SK-N-SH (cell line): ENCODE data around the gene TMEM14A. TPM values are rescaled to one million over a fixed set of nuclear protein-coding genes. Genes with fewer than 3 reads are reported as not detected.
"Not testable (repeated sequence)": the region's sequence is repeated elsewhere in the genome, so short reads cannot be mapped to it uniquely, and the experiment has no call there.

Source experiments
- CTCF ChIA-PET: fragments of 300-600, 350-600 bp; formaldehyde crosslinking; extraction: SDS; loops from one replicate; lab custom pipeline; 2021; lab: Yijun Ruan, JAX
- POLR2A ChIA-PET: fragments of 350-600 bp; sonication (Branson Sonifier 250); formaldehyde crosslinking; extraction: SDS; loops from one replicate; lab custom pipeline; 2020; ENCODE audit warnings: antibody characterized with exemption, inconsistent platforms; lab: Yijun Ruan, JAX
- DNase-seq: peaks from one replicate; pipeline ENCODE4 v3.0.0; 2012
- H2AFZ ChIP-seq: fragments of 200-600 bp; sonication (generic); 2 replicates; pipeline ENCODE4 v1.8.1; 2016; ENCODE audit warnings: antibody characterized with exemption, mild to moderate bottlenecking, low read depth
- H3F3A ChIP-seq: fragments of 200-600 bp; sonication (generic); replicated peaks from 2 replicates; pipeline ENCODE3; 2016; ENCODE audit warnings: antibody characterized with exemption, mild to moderate bottlenecking; ENCODE audit not compliant: insufficient read depth
- H3K27ac ChIP-seq, 2 experiments: fragments of 200-500 bp in 1 of 2; fragments of 200-600 bp in 1 of 2; sonication (Bioruptor generic) in 1 of 2; sonication (generic), shearing (Covaris generic) in 1 of 2; 2 replicates each; pipeline versions ENCODE4 v1.5.1 to v1.6.1; 2014 to 2016; ENCODE audit warnings: low read depth in 2 of 2, inconsistent platforms in 1 of 2, low read length in 1 of 2, mild to moderate bottlenecking in 1 of 2, mixed read lengths in 1 of 2
- H3K27me3 ChIP-seq: fragments of 200-600 bp; sonication (generic), shearing (Covaris generic); 2 replicates; pipeline ENCODE4 v1.6.1; 2016; ENCODE audit warnings: mixed run types; ENCODE audit not compliant: insufficient read depth
- H3K36me3 ChIP-seq, 2 experiments: fragments of 200-500 bp in 1 of 2; fragments of 200-600 bp in 1 of 2; sonication (Bioruptor generic) in 1 of 2; sonication (generic) in 1 of 2; replicated peaks in 1 of 2; 2 replicates each; pipeline versions ENCODE3 to v1.5.1; 2014 to 2016; ENCODE audit warnings: low read length in 1 of 2, mild to moderate bottlenecking in 1 of 2; ENCODE audit not compliant: insufficient read depth in 2 of 2, control insufficient read depth in 1 of 2
- H3K4me1 ChIP-seq, 2 experiments: fragments of 200-500 bp in 1 of 2; fragments of 200-600 bp in 1 of 2; sonication (Bioruptor generic) in 1 of 2; sonication (generic), shearing (Covaris generic) in 1 of 2; 2 replicates each; pipeline versions ENCODE4 v1.5.1 to v1.6.1; 2014 to 2016; ENCODE audit warnings: low read depth in 1 of 2, low read length in 1 of 2, mixed run types in 1 of 2; ENCODE audit not compliant: insufficient read depth in 2 of 2, control insufficient read depth in 1 of 2
- H3K4me2 ChIP-seq: fragments of 200-600 bp; sonication (generic), shearing (Covaris generic); 2 replicates; pipeline ENCODE4 v1.6.1; 2017; ENCODE audit warnings: mixed run types
- H3K4me3 ChIP-seq, 2 experiments: fragments of 200-500 bp in 1 of 2; fragments of 200-600 bp in 1 of 2; sonication (Bioruptor generic) in 1 of 2; sonication (generic), shearing (Covaris generic) in 1 of 2; 2 replicates each; pipeline versions ENCODE4 v1.5.1 to v1.8.1; 2014 to 2016; ENCODE audit warnings: low read depth in 2 of 2, inconsistent platforms in 1 of 2, low read length in 1 of 2, mild to moderate bottlenecking in 1 of 2, mixed read lengths in 1 of 2, moderate library complexity in 1 of 2
- H3K79me2 ChIP-seq: fragments of 200-600 bp; sonication (generic); 2 replicates; pipeline ENCODE4 v1.8.1; 2017; ENCODE audit warnings: mild to moderate bottlenecking; ENCODE audit not compliant: insufficient read depth
- H3K9ac ChIP-seq: fragments of 200-600 bp; sonication (generic); 2 replicates; pipeline ENCODE4 v1.6.1; 2017; ENCODE audit warnings: mixed run types
- H3K9me2 ChIP-seq: fragments of 200-600 bp; sonication (generic); 2 replicates; pipeline ENCODE4 v1.6.1; 2017; ENCODE audit warnings: mixed run types
- H3K9me3 ChIP-seq: fragments of 200-600 bp; sonication (generic); 2 replicates; pipeline ENCODE4 v1.6.1; 2017; ENCODE audit warnings: mixed run types, mild to moderate bottlenecking, moderate library complexity
- H4K20me1 ChIP-seq: fragments of 200-600 bp; sonication (generic); 2 replicates; pipeline ENCODE4 v1.6.1; 2017; ENCODE audit warnings: mild to moderate bottlenecking, mixed run types; ENCODE audit not compliant: insufficient read depth
- ELF1 ChIP-seq: IDR thresholded peaks from 2 replicates; pipeline ENCODE4 v1.4.0; 2012
- EZH2phosphoT487 ChIP-seq: fragments of 200-600 bp; sonication (generic); IDR thresholded peaks from 2 replicates; pipeline ENCODE4 v1.6.1; 2017; ENCODE audit warnings: low read depth, mixed run types, mild to moderate bottlenecking, antibody characterized with exemption, moderate library complexity, borderline replicate concordance
- IRF3 ChIP-seq: fragments of 150-350 bp; IDR thresholded peaks from 2 replicates; pipeline ENCODE4 v1.6.1; 2016; ENCODE audit warnings: mild to moderate bottlenecking, low read depth, low read length
- MAX ChIP-seq: IDR thresholded peaks from 2 replicates; pipeline ENCODE4 v1.4.0; 2012; ENCODE audit warnings: low read depth
- RFX5 ChIP-seq: IDR thresholded peaks from 2 replicates; pipeline ENCODE4 v1.6.1; 2012; ENCODE audit warnings: mild to moderate bottlenecking, improper control_type of control experiment, low read length
- SIN3A ChIP-seq: IDR thresholded peaks from 2 replicates; pipeline ENCODE4 v1.6.1; 2012; ENCODE audit warnings: low read depth, mild to moderate bottlenecking, low read length, moderate library complexity, borderline replicate concordance
- TAF1 ChIP-seq: IDR thresholded peaks from 2 replicates; pipeline ENCODE4 v1.6.1; 2012; ENCODE audit warnings: low read depth, mild to moderate bottlenecking, low read length, moderate library complexity, borderline replicate concordance
- TEAD4 ChIP-seq: IDR thresholded peaks from 2 replicates; pipeline ENCODE4 v1.4.0; 2012; ENCODE audit warnings: mild to moderate bottlenecking, borderline replicate concordance; ENCODE audit not compliant: insufficient read depth
- WGBS: methylation state at CpG from one replicate; pipeline ENCODE4 v1.1.6; 2017; ENCODE audit warnings: low lambda C conversion rate; 5-methylcytosine and 5-hydroxymethylcytosine counted together
- polyA plus RNA-seq, 3 experiments: library from polyadenylated mRNA; depleted of rRNA; stranded (reverse); fragments of >200 nt; gene quantifications; 2 replicates each; pipeline ENCODE4 v1.2.3, GENCODE V29; 2012

The TMEM14A gene
- polyA plus RNA-seq, 1 of the 3 experiments (the other 2 are of a cell fraction): 42.4 TPM

GRCh38 chr6:52707963-52708680 lies 37.2 kb downstream of the TMEM14A start (continued):
- TF ChIP-seq RFX5 (no peak), EZH2phosphoT487 (no peak)

- no peaks in the 10 kb centered on the region for H3K79me2 ChIP-seq
- H2AFZ ChIP-seq: no peak overlapping the region; the same call in 1 of the 2 replicates
- H3K36me3 ChIP-seq: peaks cover 0 to 6% of the 10 kb centered on the region in 2 experiments
- H3K4me1 ChIP-seq: no peaks in the 10 kb centered on the region
- no peak overlapping the region for H3K4me3 ChIP-seq
- CTCF ChIA-PET: interaction anchor here (1.6 kb wide), 1 partner anchor 13 kb away, joined by 9 read pairs; no protein-coding TSS in a partner anchor
- 17% methylated on average over 2 of the region's 2 CpGs for WGBS
- no peak overlapping the region for H3K9ac ChIP-seq
- no peak overlapping the region for H3K27ac ChIP-seq
- no peaks in the 10 kb centered on the region for H3F3A ChIP-seq
- peaks cover 4% of the 10 kb centered on the region; the same call in 1 of the 2 replicates for H3K9me3 ChIP-seq
- POLR2A ChIA-PET: no interaction called here
- no peaks in the 10 kb centered on the region for H4K20me1 ChIP-seq
- no peak overlapping the region for H3K4me2 ChIP-seq
- TF ChIP-seq MAX: no peak
- TF ChIP-seq ELF1: no peak
- TF ChIP-seq SIN3A: no peak
- TF ChIP-seq IRF3: no peak
- TF ChIP-seq TAF1: no peak
- TF ChIP-seq TEAD4: no peak
- DNase-seq: no peak
- no peaks in the 10 kb centered on the region for H3K9me2 ChIP-seq
- H3K27me3 ChIP-seq: no peaks in the 10 kb centered on the region; the same call in 1 of the 2 replicates
Observed at GRCh38 chr6:52712136-52712535, 41.2 kb downstream of the TMEM14A start.

GRCh38 chr6:52714761-52715160 lies 43.8 kb downstream of the TMEM14A start:
- H3K79me2 ChIP-seq, POLR2A ChIA-PET, H3K27me3 ChIP-seq: not testable (repeated sequence)

More at GRCh38 chr6:52714761-52715160, 43.8 kb downstream of the TMEM14A start:
- H3K4me1 ChIP-seq, H3K4me3 ChIP-seq, H3K9ac ChIP-seq, H3K27ac ChIP-seq, DNase-seq, H3K4me2 ChIP-seq, H2AFZ ChIP-seq, CTCF ChIA-PET, H3K9me2 ChIP-seq, H3F3A ChIP-seq, H3K36me3 ChIP-seq, H3K9me3 ChIP-seq, H4K20me1 ChIP-seq: not testable (repeated sequence)
- 59% methylated on average over 9 of the region's 9 CpGs for WGBS
